KMS-11 (cell line): Measurements from ENCODE around the gene MRPS5.

Experiments used
- H2AFZ ChIP-seq: fragments of 200-600 bp; sonication (generic); 2 replicates; pipeline ENCODE4 v1.6.1; 2016; ENCODE audit warnings: antibody characterized with exemption, mixed run types, low read depth
- H3K27ac ChIP-seq: fragments of 200-600 bp; sonication (generic); 2 replicates; pipeline ENCODE4 v1.6.1; 2016; ENCODE audit warnings: mild to moderate bottlenecking, mixed run types
- H3K27me3 ChIP-seq: fragments of 200-600 bp; sonication (generic); 2 replicates; pipeline ENCODE4 v1.6.1; 2017; ENCODE audit warnings: mild to moderate bottlenecking, low read depth, mixed run types, moderate library complexity; ENCODE audit not compliant: insufficient read depth
- H3K36me3 ChIP-seq: fragments of 200-600 bp; sonication (generic); 2 replicates; pipeline ENCODE4 v1.6.1; 2017; ENCODE audit warnings: mild to moderate bottlenecking, mixed run types; ENCODE audit not compliant: insufficient read depth
- H3K4me1 ChIP-seq: fragments of 200-600 bp; sonication (generic); 2 replicates; pipeline ENCODE4 v1.6.1; 2016; ENCODE audit warnings: mild to moderate bottlenecking, low read depth, mixed run types; ENCODE audit not compliant: poor library complexity, severe bottlenecking
- H3K4me2 ChIP-seq: fragments of 200-600 bp; sonication (generic); 2 replicates; pipeline ENCODE4 v1.7.0; 2016; ENCODE audit warnings: mild to moderate bottlenecking, mixed run types
- H3K4me3 ChIP-seq: fragments of 200-600 bp; sonication (generic); IDR thresholded peaks from 2 replicates; pipeline ENCODE4 v1.6.1; 2017; ENCODE audit warnings: low read depth, low read length, mixed read lengths; ENCODE audit not compliant: insufficient read depth
- H3K79me2 ChIP-seq: fragments of 200-600 bp; sonication (generic); 2 replicates; pipeline ENCODE4 v1.6.1; 2016; ENCODE audit warnings: low read depth, mixed run types; ENCODE audit not compliant: insufficient read depth
- H3K9ac ChIP-seq: fragments of 200-600 bp; sonication (generic); 2 replicates; pipeline ENCODE4 v1.6.1; 2016; ENCODE audit warnings: mild to moderate bottlenecking, mixed run types
- H4K20me1 ChIP-seq: fragments of 200-600 bp; sonication (generic); 2 replicates; pipeline ENCODE4 v1.6.1; 2016; ENCODE audit warnings: mild to moderate bottlenecking, mixed run types; ENCODE audit not compliant: insufficient read depth
- TF ChIP-seq, protein P1 (sequence below): fragments of 200-600 bp; sonication (generic); conservative IDR thresholded peaks from 2 replicates; pipeline ENCODE4 v1.6.1; 2017; ENCODE audit warnings: low read depth, mild to moderate bottlenecking, antibody characterized with exemption, low read length, moderate library complexity, mixed read lengths

Gene MRPS5

DNA sequence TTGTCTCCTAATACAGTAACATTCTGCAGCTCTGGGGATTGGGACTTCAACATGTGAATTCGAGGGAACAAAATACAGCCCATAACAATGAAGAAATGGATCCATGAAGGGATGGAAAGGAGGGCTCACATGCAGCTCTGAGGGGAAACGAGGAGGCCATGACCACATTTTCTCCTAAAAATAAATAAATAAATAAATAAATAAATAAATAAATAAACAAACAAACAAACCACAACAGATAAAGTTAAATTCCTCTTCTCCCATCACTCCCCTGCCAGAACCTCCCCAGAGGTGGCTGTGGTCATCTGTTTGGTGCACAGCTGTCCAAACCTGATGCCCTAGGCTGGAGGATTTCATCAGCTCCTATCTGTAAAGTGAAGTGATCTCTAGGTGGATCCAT, 53.4 kb downstream of the MRPS5 start:
- Histone ChIP-seq H4K20me1 (no peaks in the 10 kb centered on the region), H3K79me2 (no peaks in the 10 kb centered on the region), H3K9ac (no peak overlapping the region), H2AFZ (no peak overlapping the region), H3K27ac (no peak overlapping the region), H3K27me3 (no peaks in the 10 kb centered on the region), H3K4me2 (no peak overlapping the region), H3K4me3 (no peak overlapping the region), H3K4me1 (no peaks in the 10 kb centered on the region), H3K36me3 (no peaks in the 10 kb centered on the region)
- TF ChIP-seq, protein P1, sequence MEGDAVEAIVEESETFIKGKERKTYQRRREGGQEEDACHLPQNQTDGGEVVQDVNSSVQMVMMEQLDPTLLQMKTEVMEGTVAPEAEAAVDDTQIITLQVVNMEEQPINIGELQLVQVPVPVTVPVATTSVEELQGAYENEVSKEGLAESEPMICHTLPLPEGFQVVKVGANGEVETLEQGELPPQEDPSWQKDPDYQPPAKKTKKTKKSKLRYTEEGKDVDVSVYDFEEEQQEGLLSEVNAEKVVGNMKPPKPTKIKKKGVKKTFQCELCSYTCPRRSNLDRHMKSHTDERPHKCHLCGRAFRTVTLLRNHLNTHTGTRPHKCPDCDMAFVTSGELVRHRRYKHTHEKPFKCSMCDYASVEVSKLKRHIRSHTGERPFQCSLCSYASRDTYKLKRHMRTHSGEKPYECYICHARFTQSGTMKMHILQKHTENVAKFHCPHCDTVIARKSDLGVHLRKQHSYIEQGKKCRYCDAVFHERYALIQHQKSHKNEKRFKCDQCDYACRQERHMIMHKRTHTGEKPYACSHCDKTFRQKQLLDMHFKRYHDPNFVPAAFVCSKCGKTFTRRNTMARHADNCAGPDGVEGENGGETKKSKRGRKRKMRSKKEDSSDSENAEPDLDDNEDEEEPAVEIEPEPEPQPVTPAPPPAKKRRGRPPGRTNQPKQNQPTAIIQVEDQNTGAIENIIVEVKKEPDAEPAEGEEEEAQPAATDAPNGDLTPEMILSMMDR: no peak

DNA sequence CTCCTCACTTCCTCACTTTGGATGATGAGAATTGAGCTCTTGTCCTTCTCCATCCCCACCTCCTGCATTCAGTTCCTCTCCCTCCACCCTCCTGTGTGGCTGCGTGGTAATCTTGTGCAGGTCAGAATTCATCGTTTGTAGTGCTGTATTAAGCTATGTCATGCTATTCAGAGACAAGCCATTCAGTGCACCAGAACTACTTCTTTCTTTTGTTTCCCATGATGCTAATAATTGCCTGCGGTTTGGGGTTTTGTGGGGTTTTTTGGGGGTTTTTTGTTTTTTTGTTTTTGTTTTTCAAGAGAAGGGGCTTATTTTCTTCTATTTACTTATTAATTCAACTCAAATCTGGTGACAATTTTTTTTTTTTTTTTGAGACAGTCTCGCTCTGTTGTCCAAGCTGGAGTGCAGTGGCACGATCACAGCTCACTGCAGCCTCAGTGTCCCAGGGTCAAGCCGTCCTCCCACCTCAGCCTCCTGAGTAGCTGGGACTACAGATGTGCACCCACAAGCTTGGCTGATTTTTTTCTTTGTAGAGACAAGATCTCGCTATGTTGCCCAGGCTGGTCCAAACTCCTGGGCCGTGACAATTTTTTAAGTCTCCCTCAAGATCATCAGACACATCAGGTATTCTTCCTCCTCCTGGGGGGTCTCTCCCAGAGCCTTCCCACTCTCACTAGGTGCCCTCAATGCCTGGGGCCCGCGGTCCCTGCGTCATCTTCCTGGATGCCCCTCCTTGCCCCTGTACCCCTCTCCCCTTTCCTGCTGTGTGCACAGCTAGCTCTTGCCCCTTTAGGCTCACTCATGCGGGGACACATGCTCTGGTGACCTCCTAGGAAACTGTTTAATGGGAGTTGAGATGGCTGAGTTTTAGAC, 58.3 kb downstream of the MRPS5 start:
- no peak overlapping the region for H3K27ac ChIP-seq
- H3K4me2 ChIP-seq: no peak overlapping the region
- no peaks in the 10 kb centered on the region for H3K27me3 ChIP-seq
- no peaks in the 10 kb centered on the region for H3K79me2 ChIP-seq
- H3K36me3 ChIP-seq: no peaks in the 10 kb centered on the region
- H3K4me3 ChIP-seq: no peak overlapping the region
- H3K9ac ChIP-seq: no peak overlapping the region
- H4K20me1 ChIP-seq: no peaks in the 10 kb centered on the region
- no peaks in the 10 kb centered on the region for H3K4me1 ChIP-seq
- TF ChIP-seq, protein P1: no peak
- no peak overlapping the region; the same call in 1 of the 2 replicates for H2AFZ ChIP-seq

DNA sequence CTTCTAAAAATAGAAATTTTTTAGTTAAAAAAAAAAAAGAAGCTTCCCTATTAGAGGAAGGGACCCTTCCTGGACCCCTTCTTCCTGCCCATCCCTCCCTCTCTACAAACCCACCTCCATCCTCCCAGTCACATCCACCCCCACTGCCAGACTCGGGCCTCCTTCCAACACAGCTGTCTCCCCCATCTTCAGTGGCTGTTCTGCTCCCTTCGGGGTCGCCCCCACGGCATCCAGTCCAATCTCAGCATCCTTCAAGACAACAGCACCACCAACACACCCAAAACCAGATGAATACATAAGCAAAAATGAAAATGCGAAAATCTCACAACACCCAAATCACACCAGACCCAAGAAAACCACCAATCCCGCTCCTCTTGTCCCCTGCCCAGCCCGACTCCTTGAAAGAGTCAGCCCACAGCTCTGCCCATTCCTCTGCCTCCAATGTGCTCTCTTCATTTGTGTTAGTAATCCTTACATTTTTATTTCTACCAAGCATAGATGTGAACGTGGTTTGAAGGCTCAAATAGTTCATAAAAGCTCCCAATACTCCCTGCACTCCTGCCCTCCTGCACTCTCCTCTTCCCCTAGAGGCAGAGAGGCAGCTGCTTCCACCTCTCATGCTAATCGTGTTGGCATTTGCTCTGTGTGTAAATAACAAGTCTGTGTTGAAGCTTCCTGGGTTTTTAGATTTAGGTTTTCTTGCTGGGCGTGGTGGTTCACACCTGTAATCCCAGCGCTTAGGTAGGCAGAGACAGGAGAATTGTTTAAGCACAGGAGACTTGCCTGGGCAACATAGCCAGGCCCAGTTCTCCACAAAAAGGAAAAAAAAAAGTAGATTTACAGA, 59.1 kb downstream of the MRPS5 start:
- Histone ChIP-seq H3K79me2 (no peaks in the 10 kb centered on the region), H3K4me2 (no peak overlapping the region), H3K27me3 (no peaks in the 10 kb centered on the region), H3K4me3 (no peak overlapping the region), H3K4me1 (no peaks in the 10 kb centered on the region), H3K27ac (no peak overlapping the region), H3K9ac (no peak overlapping the region), H4K20me1 (no peaks in the 10 kb centered on the region), H3K36me3 (no peaks in the 10 kb centered on the region), H2AFZ (no peak overlapping the region; the same call in 1 of the 2 replicates)
- TF ChIP-seq, protein P1: no peak

DNA sequence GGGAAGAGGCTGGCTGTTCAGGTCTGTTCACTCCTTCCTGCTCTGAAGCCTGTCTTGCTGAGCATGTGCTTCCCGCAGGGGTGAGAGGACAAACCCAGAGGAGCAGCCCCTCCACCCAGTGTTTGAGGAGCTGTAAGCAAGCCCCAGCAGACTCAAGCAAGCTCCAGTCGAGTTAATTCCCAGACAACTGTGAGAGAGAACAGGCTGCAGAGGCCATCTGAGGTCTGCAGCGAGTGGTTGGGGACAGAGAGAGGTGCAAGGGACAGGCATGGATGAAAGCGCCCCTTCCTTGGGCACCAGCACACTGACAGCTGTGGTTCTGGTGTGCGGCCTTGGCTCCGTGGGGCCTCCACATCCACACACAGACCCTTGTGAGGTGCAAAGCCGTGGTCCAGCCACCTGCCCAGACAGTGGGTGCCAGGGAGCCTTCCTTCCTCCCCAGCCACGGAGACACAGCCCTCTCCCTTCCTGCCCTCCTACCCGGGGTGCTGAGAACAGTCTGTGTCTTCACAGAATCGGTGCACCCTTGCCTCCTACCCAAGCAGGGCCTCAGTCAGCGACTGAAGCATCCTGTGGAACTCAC, 59.9 kb downstream of the MRPS5 start:
- H3K27me3 ChIP-seq: no peaks in the 10 kb centered on the region
- no peak overlapping the region for H2AFZ ChIP-seq
- H3K4me2 ChIP-seq: no peak overlapping the region
- no peak overlapping the region for H3K4me3 ChIP-seq
- H4K20me1 ChIP-seq: no peaks in the 10 kb centered on the region
- TF ChIP-seq, protein P1: no peak
- H3K36me3 ChIP-seq: no peaks in the 10 kb centered on the region
- no peaks in the 10 kb centered on the region for H3K4me1 ChIP-seq
- H3K9ac ChIP-seq: no peak overlapping the region
- no peak overlapping the region for H3K27ac ChIP-seq
- no peaks in the 10 kb centered on the region for H3K79me2 ChIP-seq
